Measurements from ENCODE around the gene KCNAB1. TPM values are rescaled to one million over a fixed set of nuclear protein-coding genes. Genes with fewer than 3 reads are reported as not detected.

Gene KCNAB1
- polyA plus RNA-seq, 2 donors, result 0.61 to 1.3 TPM

DNA sequence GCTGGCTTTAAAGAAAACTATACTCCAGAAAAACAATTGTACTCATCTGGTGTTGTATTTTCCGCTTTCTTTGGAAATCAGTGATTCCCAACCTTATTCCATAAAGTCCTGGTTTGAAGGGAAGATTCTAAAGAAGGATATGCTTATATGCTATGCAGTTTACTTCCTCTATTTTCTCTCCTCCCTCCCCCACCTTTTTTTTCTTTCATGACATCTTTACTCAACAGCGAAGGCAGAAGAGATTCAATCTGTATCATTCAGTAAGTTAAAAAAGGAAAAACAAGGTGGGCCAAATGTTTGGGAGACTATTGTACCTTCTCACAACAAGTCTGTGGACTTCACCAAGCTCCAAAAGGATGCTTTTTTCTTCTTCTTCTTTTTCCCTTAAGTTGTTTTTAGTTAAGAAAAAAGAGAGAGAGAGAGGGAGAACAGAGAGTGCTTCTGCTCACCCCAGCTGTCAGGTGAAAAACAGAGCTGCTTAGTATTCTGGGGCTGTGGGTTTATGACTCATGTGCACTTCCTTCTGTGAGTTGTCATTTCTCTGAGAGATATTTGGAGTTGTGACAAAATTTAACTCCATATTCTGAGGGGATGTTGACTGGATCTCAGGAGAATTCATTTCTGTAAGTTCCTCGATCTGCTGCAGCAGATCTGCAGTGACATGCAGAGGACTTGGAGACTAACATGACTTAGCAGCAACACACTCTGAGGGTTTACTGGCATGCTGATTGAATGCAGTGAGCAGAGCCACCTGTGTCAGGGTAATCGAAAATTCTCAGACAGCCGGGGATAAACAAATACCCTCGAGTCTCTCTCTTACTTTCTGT is 363.8 kb downstream of the KCNAB1 start:
- Histone ChIP-seq H3K4me1 (ENCODE audit: control insufficient read depth in 2 of 2, insufficient read depth in 2 of 2, low read length in 1 of 2) (no peaks in the 10 kb centered on the region), H3K27ac (ENCODE audit: low read depth in 2 of 2, low read length in 1 of 2) (peak overlapping the region in 1 of 2 donors; percentile 71), H3K36me3 (ENCODE audit: control insufficient read depth in 2 of 2, insufficient read depth in 2 of 2, low read length in 1 of 2) (no peaks in the 10 kb centered on the region), H3K9me3 (ENCODE audit: control insufficient read depth in 2 of 2, insufficient read depth in 1 of 2, low read depth in 1 of 2, low read length in 1 of 2) (no peaks in the 10 kb centered on the region), H3K4me3 (ENCODE audit: low read depth in 1 of 2, low read length in 2 of 2) (no peak overlapping the region), H3K27me3 (ENCODE audit: control insufficient read depth in 1 of 2, insufficient read depth in 2 of 2, low read length in 2 of 2) (no peaks in the 10 kb centered on the region)
- 30 to 33% methylated on average over 6 of the region's 6 CpGs for WGBS, 2 donors

DNA sequence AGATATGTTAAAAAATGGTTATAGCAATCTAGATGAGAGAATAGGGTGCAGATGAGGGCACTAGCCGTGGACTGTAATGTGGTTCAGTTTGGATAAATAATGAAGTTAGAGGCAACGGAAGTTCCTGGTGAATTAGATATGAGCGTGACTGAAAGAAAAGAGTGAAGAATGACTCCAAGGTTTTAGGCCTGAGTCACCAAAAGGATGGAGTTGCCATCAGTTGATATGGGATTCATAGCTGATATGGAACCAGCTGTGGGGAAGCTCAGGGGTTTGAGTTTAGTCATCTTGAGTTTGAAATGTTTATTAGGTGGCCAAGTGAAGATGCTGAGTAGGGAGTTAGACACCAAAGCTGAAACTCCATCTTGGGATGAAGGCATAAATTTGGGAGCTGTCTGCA is 368.4 kb downstream of the KCNAB1 start:
- 97 to 98% methylated on average over 3 of the region's 3 CpGs for WGBS, 2 donors
- no peaks in the 10 kb centered on the region for H3K27me3 ChIP-seq (ENCODE audit: control insufficient read depth in 1 of 2, insufficient read depth in 2 of 2, low read length in 2 of 2)
- H3K36me3 ChIP-seq (ENCODE audit: control insufficient read depth in 2 of 2, insufficient read depth in 2 of 2, low read length in 1 of 2), result no peaks in the 10 kb centered on the region
- H3K4me3 ChIP-seq (ENCODE audit: low read depth in 1 of 2, low read length in 2 of 2), result no peak overlapping the region
- H3K9me3 ChIP-seq (ENCODE audit: control insufficient read depth in 2 of 2, insufficient read depth in 1 of 2, low read depth in 1 of 2, low read length in 1 of 2), result no peaks in the 10 kb centered on the region
- H3K27ac ChIP-seq (ENCODE audit: low read depth in 2 of 2, low read length in 1 of 2), result no peak overlapping the region
- H3K4me1 ChIP-seq (ENCODE audit: control insufficient read depth in 2 of 2, insufficient read depth in 2 of 2, low read length in 1 of 2), result no peaks in the 10 kb centered on the region

DNA sequence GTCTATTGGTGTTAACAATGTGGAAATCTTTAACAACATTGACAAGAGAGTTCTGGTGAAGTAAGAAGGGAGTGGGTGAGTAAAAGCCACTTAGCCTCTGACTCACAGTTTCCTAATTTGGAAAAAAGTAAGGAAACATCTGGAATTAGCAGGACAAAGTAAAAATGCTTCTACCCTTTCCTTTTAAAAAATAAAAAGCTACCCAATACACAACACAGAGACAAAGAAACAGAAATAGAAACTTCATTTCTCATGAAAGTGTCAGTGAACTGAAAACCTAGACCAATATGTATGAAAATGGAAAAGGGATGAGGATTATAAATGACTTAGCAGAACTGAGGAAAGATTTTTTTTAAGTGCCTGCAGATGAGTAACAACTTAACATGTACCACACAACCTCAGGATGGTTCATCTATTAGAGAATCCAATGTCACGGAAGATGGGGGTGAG is 369.1 kb downstream of the KCNAB1 start:
- H3K27ac ChIP-seq (ENCODE audit: low read depth in 2 of 2, low read length in 1 of 2), result no peak overlapping the region
- H3K36me3 ChIP-seq (ENCODE audit: control insufficient read depth in 2 of 2, insufficient read depth in 2 of 2, low read length in 1 of 2), result no peaks in the 10 kb centered on the region
- H3K4me3 ChIP-seq (ENCODE audit: low read depth in 1 of 2, low read length in 2 of 2), result no peak overlapping the region
- H3K4me1 ChIP-seq (ENCODE audit: control insufficient read depth in 2 of 2, insufficient read depth in 2 of 2, low read length in 1 of 2), result no peaks in the 10 kb centered on the region
- 94 to 100% methylated on average over 1 of the region's 1 CpG for WGBS, 2 donors
- no peaks in the 10 kb centered on the region for H3K9me3 ChIP-seq (ENCODE audit: control insufficient read depth in 2 of 2, insufficient read depth in 1 of 2, low read depth in 1 of 2, low read length in 1 of 2)
- H3K27me3 ChIP-seq (ENCODE audit: control insufficient read depth in 1 of 2, insufficient read depth in 2 of 2, low read length in 2 of 2), result no peaks in the 10 kb centered on the region

DNA sequence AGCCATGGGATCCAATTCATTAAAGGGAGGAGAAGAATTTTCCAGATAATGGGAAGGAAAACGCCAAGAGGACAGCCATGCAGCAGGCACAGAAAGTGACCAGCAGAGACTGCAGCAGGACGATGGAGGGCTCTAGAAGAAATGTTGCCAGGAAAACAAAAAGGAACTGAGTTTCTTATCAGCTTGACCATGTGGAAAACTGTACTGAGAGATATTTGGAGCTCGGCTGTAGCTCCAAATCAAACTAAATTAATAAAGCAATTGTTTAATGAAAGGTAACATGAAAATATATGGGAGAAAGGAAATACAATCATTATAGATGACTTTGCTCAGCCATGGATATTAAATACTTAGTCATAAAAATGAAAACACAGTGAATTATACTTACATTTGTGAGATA is 370.8 kb downstream of the KCNAB1 start:
- WGBS, 2 donors, result 74 to 78% methylated on average over 3 of the region's 3 CpGs
- Histone ChIP-seq H3K4me3 (ENCODE audit: low read depth in 1 of 2, low read length in 2 of 2) (no peak overlapping the region), H3K9me3 (ENCODE audit: control insufficient read depth in 2 of 2, insufficient read depth in 1 of 2, low read depth in 1 of 2, low read length in 1 of 2) (no peaks in the 10 kb centered on the region), H3K4me1 (ENCODE audit: control insufficient read depth in 2 of 2, insufficient read depth in 2 of 2, low read length in 1 of 2) (no peaks in the 10 kb centered on the region), H3K36me3 (ENCODE audit: control insufficient read depth in 2 of 2, insufficient read depth in 2 of 2, low read length in 1 of 2) (no peaks in the 10 kb centered on the region), H3K27ac (ENCODE audit: low read depth in 2 of 2, low read length in 1 of 2) (no peak overlapping the region), H3K27me3 (ENCODE audit: control insufficient read depth in 1 of 2, insufficient read depth in 2 of 2, low read length in 2 of 2) (no peaks in the 10 kb centered on the region)

DNA sequence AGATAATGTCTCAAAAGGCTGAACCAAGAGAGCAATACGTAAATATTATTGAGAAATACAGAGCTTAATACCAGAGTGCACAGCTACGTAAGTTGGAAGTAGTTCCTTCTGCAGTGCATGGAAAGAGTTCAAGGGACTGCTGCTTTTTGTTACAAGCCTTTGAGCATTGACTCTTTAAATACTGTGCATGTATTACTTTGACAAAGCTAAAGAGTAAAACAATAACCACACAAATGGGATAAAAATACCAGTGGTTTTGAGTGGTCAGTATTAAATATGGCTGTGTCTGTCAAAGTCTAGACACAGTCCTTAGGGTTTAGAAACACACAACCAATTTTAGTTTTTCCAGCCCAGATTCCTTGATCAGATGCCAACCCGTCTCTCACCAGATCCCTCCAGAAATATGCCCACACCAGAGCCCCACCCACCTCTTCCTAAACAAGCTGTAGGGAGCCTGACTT is 372.5 kb downstream of the KCNAB1 start:
- no peak overlapping the region for H3K4me3 ChIP-seq (ENCODE audit: low read depth in 1 of 2, low read length in 2 of 2)
- WGBS, 2 donors, result 65 to 80% methylated on average over 3 of the region's 3 CpGs
- H3K27ac ChIP-seq (ENCODE audit: low read depth in 2 of 2, low read length in 1 of 2), result no peak overlapping the region
- H3K4me1 ChIP-seq (ENCODE audit: control insufficient read depth in 2 of 2, insufficient read depth in 2 of 2, low read length in 1 of 2), result no peaks in the 10 kb centered on the region
- H3K9me3 ChIP-seq (ENCODE audit: control insufficient read depth in 2 of 2, insufficient read depth in 1 of 2, low read depth in 1 of 2, low read length in 1 of 2), result no peaks in the 10 kb centered on the region
- no peaks in the 10 kb centered on the region for H3K27me3 ChIP-seq (ENCODE audit: control insufficient read depth in 1 of 2, insufficient read depth in 2 of 2, low read length in 2 of 2)
- no peaks in the 10 kb centered on the region for H3K36me3 ChIP-seq (ENCODE audit: control insufficient read depth in 2 of 2, insufficient read depth in 2 of 2, low read length in 1 of 2)

DNA sequence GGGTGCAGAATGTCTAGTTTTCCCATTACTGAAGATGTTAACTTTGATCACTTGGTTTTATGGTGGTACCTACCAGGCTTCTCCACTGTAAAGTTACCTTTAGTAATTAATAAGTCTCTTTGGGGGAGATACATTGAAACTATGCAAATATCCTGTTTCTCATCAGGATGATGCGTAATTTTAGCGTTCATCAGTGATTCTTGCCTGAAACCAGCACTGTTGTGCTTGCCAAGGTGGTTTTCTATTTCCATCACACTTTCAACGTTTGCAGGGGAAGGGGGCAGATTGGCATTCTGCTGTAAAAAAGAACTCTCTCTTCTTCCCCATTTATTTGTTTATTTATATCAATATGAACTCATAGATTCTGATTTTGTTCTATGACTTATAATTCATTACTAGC is 373.5 kb downstream of the KCNAB1 start:
- Histone ChIP-seq H3K4me1 (ENCODE audit: control insufficient read depth in 2 of 2, insufficient read depth in 2 of 2, low read length in 1 of 2) (no peaks in the 10 kb centered on the region), H3K4me3 (ENCODE audit: low read depth in 1 of 2, low read length in 2 of 2) (no peak overlapping the region)
- 84 to 86% methylated on average over 3 of the region's 3 CpGs for WGBS, 2 donors

DNA sequence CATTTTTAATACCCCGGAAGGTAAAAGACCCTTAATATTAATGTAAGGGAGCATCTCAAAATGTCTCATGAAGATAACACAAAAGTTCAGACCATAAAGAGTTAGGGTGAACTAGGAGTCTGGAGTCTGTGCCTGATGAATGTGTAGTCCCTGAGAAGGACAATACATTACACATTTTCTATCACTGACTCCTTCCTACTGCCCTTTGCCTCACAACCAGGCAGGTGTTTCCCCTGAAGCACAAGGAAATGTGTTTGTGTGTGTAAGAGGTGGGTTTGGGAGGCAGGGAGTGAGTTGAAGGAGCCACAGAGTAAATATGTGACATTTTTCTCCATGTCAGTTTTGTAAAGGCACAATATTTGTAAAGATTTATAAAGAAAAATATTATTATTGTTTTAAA is 375.4 kb downstream of the KCNAB1 start:
- Histone ChIP-seq H3K4me1 (ENCODE audit: control insufficient read depth in 2 of 2, insufficient read depth in 2 of 2, low read length in 1 of 2) (no peaks in the 10 kb centered on the region), H3K27me3 (ENCODE audit: control insufficient read depth in 1 of 2, insufficient read depth in 2 of 2, low read length in 2 of 2) (no peaks in the 10 kb centered on the region), H3K27ac (ENCODE audit: low read depth in 2 of 2, low read length in 1 of 2) (no peak overlapping the region), H3K9me3 (ENCODE audit: control insufficient read depth in 2 of 2, insufficient read depth in 1 of 2, low read depth in 1 of 2, low read length in 1 of 2) (no peaks in the 10 kb centered on the region), H3K36me3 (ENCODE audit: control insufficient read depth in 2 of 2, insufficient read depth in 2 of 2, low read length in 1 of 2) (no peaks in the 10 kb centered on the region), H3K4me3 (ENCODE audit: low read depth in 1 of 2, low read length in 2 of 2) (no peak overlapping the region)
- WGBS, 2 donors, result 85 to 98% methylated on average over 1 of the region's 1 CpG

More for the DNA sequence above, 373.5 kb downstream of the KCNAB1 start:
- Histone ChIP-seq H3K27me3 (ENCODE audit: control insufficient read depth in 1 of 2, insufficient read depth in 2 of 2, low read length in 2 of 2) (no peaks in the 10 kb centered on the region), H3K36me3 (ENCODE audit: control insufficient read depth in 2 of 2, insufficient read depth in 2 of 2, low read length in 1 of 2) (no peaks in the 10 kb centered on the region), H3K27ac (ENCODE audit: low read depth in 2 of 2, low read length in 1 of 2) (no peak overlapping the region), H3K9me3 (ENCODE audit: control insufficient read depth in 2 of 2, insufficient read depth in 1 of 2, low read depth in 1 of 2, low read length in 1 of 2) (no peaks in the 10 kb centered on the region)

DNA sequence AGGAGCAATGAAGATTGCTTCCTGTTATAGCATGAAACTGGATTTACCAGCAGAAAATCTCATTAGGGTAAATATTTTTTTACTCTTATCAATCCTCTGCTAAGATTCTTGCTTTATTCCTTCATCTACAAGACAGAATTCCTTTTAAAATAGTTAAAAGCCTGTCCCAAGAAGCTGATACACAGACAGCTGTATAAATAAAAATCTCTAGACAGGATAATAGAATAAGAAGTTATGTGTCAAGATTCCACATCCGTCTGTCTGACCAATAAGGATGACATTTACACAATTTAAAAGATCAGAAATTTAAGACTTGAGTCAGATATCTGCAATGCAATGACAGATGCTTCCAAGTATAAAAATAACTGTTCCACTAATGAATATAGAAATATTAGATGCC is 376.9 kb downstream of the KCNAB1 start:
- no peaks in the 10 kb centered on the region for H3K27me3 ChIP-seq (ENCODE audit: control insufficient read depth in 1 of 2, insufficient read depth in 2 of 2, low read length in 2 of 2)
- H3K27ac ChIP-seq (ENCODE audit: low read depth in 2 of 2, low read length in 1 of 2), result no peak overlapping the region
- H3K36me3 ChIP-seq (ENCODE audit: control insufficient read depth in 2 of 2, insufficient read depth in 2 of 2, low read length in 1 of 2), result no peaks in the 10 kb centered on the region
- no peaks in the 10 kb centered on the region for H3K9me3 ChIP-seq (ENCODE audit: control insufficient read depth in 2 of 2, insufficient read depth in 1 of 2, low read depth in 1 of 2, low read length in 1 of 2)
- WGBS, 2 donors, result 71 to 79% methylated on average over 1 of the region's 1 CpG
- H3K4me1 ChIP-seq (ENCODE audit: control insufficient read depth in 2 of 2, insufficient read depth in 2 of 2, low read length in 1 of 2), result no peaks in the 10 kb centered on the region
- no peak overlapping the region for H3K4me3 ChIP-seq (ENCODE audit: low read depth in 1 of 2, low read length in 2 of 2)

DNA sequence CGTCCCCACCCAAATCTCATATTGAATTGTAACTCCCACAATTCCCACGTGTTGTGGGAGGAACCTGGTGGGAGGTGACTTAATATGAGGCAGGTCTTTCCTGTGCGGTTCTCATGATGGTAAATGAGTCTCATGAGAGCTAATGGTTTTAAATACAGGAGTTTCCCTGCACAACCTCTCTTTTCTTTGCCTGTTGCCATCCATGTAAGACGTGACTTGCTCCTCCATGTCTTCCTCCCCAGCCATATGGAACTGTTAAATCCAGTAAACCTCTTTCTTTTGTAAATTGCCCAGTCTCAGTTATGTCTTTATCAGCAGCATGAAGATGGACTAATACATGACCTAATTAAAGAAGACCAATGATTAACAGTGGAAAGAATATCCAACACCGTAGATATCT is 377.9 kb downstream of the KCNAB1 start:
- H3K36me3 ChIP-seq (ENCODE audit: control insufficient read depth in 2 of 2, insufficient read depth in 2 of 2, low read length in 1 of 2), result no peaks in the 10 kb centered on the region
- WGBS, 2 donors, result 78 to 80% methylated on average over 5 of the region's 5 CpGs
- H3K4me1 ChIP-seq (ENCODE audit: control insufficient read depth in 2 of 2, insufficient read depth in 2 of 2, low read length in 1 of 2), result no peaks in the 10 kb centered on the region
- H3K27me3 ChIP-seq (ENCODE audit: control insufficient read depth in 1 of 2, insufficient read depth in 2 of 2, low read length in 2 of 2), result no peaks in the 10 kb centered on the region
- no peak overlapping the region for H3K27ac ChIP-seq (ENCODE audit: low read depth in 2 of 2, low read length in 1 of 2)
- no peaks in the 10 kb centered on the region for H3K9me3 ChIP-seq (ENCODE audit: control insufficient read depth in 2 of 2, insufficient read depth in 1 of 2, low read depth in 1 of 2, low read length in 1 of 2)
- H3K4me3 ChIP-seq (ENCODE audit: low read depth in 1 of 2, low read length in 2 of 2), result no peak overlapping the region

DNA sequence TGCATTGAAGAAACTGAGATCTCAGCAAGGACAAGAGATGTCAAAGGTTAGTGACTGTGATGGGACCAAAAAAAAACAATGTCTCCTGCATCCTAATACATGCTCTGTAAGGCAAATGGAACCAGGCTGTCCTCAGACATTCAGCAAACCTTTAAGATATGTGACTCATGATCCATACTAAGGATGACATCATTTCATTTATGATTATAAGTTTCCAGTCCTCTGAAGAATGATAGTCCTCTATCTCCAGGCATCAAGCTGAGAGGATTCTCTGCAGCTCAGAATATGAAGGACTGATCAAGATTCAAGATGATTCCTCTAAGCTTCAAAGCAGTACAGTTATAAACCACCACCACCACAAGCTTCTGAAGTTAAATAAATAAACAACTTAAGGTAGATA is 386.9 kb downstream of the KCNAB1 start:
- Histone ChIP-seq H3K4me3 (ENCODE audit: low read depth in 1 of 2, low read length in 2 of 2) (no peak overlapping the region), H3K36me3 (ENCODE audit: control insufficient read depth in 2 of 2, insufficient read depth in 2 of 2, low read length in 1 of 2) (no peaks in the 10 kb centered on the region), H3K27ac (ENCODE audit: low read depth in 2 of 2, low read length in 1 of 2) (no peak overlapping the region), H3K9me3 (ENCODE audit: control insufficient read depth in 2 of 2, insufficient read depth in 1 of 2, low read depth in 1 of 2, low read length in 1 of 2) (no peaks in the 10 kb centered on the region), H3K4me1 (ENCODE audit: control insufficient read depth in 2 of 2, insufficient read depth in 2 of 2, low read length in 1 of 2) (no peaks in the 10 kb centered on the region), H3K27me3 (ENCODE audit: control insufficient read depth in 1 of 2, insufficient read depth in 2 of 2, low read length in 2 of 2) (no peaks in the 10 kb centered on the region)

All from esophagus (tissue), 2 donors.